NCI-H1092 treated with DMSO at 0.1 percent for 48 hours (cell line): ENCODE data around the gene AHDC1.
"Not testable (repeated sequence)": the region's sequence is repeated elsewhere in the genome, so short reads cannot be mapped to it uniquely, and the experiment has no call there.

Experiments
- DNase-seq: peaks from one replicate; lab custom pipeline; 2025; lab: John Stamatoyannopoulos, UW

AHDC1 gene

GRCh38 chr1:27552911-27553420 lies 51.0 kb downstream of the AHDC1 start:
- no peak for DNase-seq

- DNase-seq: no peak
These were observed 52.0 kb downstream of the AHDC1 start for GRCh38 chr1:27551953-27552312.

GRCh38 chr1:27551170-27551952 lies 52.6 kb downstream of the AHDC1 start:
- DNase-seq: no peak

GRCh38 chr1:27550510-27551169 lies 53.3 kb downstream of the AHDC1 start:
- DNase-seq: no peak

DNA sequence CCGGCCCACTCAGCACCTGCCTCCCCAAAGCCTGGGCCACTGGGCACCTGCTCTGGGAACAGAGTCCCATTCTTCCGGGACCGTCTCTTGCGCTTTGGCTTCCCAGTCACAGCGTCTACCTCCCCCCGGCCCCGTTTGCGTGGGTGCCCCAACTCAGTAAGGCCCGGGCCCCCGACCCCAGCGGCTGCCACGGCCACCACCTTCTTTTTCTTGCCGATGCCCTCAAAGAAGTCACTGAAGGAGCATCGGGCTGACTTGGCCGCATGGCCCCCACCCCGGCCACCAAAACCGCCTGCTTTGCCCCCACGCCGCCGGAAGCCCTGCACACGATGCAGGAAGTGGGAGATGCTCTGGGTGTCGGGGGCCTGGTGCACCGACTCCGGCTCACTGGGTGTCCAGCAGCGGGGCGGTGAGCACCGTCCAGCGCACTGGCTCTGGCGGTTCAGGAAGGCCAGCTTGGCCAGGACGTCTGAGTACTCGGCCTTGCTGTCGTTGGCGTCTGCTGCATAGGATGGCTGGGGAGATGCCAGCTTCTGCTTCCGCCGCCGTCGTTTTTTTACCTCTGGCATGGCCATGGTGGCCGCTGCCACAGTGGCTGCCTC lies 54.0 kb downstream of the AHDC1 start:
- no peak for DNase-seq

DNA sequence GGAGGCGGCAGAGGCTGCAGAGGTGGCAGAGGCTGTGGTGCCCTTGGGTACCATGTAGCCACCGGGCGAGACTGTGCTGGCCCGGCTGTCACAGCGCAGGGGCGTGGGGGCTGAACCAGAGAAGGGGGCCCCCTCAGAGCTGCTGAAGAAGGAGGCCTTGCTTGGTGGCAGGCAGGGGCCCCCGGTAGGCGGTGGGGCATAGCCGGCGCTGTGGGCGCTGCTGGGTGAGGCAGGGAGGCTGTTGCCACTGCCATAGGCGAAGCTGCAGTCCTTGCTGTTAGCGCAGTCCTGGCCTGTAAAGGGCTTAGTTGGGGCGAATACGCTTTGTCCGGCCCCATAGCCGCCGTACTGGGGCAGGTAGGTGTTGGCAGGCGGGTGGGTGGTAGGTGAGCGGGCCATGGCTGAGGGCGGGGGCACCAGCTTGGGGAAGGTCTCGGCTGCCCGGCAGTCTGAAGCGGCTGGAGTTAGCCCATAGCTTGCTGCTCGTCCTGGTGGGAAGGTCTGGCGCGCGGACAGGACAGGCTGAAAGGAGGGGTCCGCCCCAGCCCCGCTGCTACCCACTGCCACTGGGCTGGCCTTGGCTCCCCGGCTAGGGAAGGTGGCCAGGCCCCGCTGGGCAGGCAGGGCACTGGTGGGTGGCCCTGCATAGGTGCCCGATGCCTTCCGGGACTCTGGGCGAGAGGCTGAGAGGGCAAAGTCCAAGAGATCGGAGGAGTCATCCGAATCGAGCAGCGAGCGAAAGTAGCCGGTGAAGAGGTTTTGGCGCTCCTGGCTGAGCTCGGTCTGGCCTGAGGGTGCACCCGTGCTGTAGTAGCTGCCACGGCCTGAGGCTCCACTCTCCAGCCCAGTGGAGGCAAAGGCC lies 54.9 kb downstream of the AHDC1 start:
- DNase-seq: no peak

GRCh38 chr1:27548136-27548853 lies 55.6 kb downstream of the AHDC1 start:
- DNase-seq: no peak

GRCh38 chr1:27547220-27548116 lies 56.5 kb downstream of the AHDC1 start:
- no peak for DNase-seq

- no peak for DNase-seq
These were observed 58.1 kb downstream of the AHDC1 start for GRCh38 chr1:27545876-27546275.

DNA sequence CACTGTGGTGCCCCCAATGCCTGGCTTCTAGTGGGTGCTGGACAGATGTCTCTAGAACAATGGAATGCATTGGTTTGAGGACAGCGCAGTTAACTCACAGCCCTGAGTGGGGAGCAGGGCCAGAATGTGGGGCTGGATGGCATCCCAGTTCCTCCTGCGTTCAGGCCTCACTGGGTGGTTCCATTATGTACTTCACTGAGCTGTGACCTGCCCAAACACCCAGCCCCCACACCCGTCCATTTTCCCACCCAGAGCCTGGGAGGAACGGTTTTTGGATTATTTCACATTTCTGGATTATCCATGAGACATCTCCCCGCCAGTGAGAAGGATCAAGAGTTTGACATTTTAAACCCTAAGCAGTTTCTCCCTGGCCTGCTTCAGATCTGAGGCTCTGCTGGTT lies 58.7 kb downstream of the AHDC1 start:
- no peak for DNase-seq

DNA sequence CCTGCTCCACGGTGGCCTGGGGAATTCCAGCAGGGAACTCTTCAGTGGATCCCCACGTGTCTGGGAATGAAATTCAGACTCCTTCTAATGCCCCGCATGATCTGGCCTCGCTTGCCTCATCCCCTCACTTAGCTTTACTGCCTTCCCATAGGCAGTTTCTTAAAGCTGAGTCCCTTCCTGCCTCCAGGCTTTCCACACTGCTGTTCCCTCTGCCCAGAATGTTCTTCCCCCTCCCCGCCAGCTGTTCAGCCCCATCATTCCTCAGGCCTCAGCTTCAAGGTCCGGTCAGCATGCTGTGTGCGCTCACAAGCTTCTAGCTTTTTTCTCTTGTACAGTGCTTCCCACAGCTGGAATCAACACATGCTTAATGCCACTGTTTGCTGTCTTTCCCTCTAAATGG lies 59.1 kb downstream of the AHDC1 start:
- no peak for DNase-seq

- no peak for DNase-seq
These were observed 60.7 kb downstream of the AHDC1 start for GRCh38 chr1:27543284-27543683.

DNA sequence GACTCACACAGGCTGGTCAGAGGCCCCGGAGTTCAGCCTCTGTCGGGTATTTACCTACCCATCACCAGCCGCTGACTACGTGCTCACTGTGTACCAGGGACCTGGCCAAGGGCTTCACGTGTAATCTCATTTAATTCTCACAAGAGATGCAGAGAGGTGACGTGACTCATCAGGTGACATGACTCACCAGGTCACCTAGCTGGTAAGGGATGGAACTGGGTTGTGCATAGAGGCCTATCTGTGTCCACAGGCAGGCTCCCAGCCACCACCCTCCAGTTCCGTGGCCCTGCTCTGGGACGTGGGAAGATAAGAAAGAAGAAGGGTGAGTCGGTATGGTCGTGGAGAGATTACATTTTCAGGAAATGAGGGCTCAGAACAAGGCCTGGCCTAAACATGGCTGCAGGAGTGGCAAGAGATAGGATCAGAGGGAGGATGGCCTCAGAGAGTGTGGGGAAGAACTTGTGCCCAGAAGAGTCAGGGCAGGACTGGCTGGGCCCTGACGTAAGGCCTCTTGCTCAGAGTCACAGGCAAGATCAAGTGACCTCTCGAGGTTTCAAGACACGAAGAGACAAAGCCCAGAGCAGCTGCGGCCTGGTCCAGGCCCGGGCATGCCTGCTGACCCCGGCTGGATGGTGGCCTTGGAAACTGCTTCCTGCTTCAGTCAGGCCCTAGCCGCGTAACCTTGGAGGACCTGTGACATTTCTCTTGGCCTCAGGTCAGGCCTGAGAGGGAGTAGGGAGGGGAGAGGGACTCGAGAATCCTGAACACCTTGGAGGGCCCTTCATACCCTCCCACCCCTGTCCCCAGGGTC lies 61.3 kb downstream of the AHDC1 start:
- DNase-seq: no peak

- peak; percentile 41 for DNase-seq
These were observed 63.8 kb downstream of the AHDC1 start for GRCh38 chr1:27539901-27540861.

DNA sequence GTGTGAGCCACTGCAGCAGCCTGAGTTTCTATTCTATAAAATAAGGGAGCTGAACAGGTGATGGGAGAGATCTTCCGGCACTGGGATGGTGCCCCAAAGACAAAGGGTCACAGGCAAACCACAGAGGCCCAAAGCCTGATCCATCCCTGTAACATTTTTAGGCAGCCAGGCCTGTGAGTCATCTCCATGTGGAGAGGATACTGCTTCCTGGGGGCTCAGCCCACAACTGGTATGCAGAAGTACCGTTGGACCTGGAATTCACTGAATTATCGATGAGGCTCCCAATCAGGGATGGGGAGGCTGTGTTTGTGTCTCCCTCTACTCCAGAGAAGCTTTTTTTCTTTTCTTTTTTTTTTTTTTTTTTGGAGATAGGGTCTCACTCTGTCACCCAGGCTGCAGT lies 65.2 kb downstream of the AHDC1 start:
- no peak for DNase-seq

GRCh38 chr1:27538305-27538676 lies 65.7 kb downstream of the AHDC1 start:
- DNase-seq: not testable (repeated sequence)

- peak; percentile 94 for DNase-seq
These were observed 67.2 kb downstream of the AHDC1 start for GRCh38 chr1:27536767-27537166.

DNA sequence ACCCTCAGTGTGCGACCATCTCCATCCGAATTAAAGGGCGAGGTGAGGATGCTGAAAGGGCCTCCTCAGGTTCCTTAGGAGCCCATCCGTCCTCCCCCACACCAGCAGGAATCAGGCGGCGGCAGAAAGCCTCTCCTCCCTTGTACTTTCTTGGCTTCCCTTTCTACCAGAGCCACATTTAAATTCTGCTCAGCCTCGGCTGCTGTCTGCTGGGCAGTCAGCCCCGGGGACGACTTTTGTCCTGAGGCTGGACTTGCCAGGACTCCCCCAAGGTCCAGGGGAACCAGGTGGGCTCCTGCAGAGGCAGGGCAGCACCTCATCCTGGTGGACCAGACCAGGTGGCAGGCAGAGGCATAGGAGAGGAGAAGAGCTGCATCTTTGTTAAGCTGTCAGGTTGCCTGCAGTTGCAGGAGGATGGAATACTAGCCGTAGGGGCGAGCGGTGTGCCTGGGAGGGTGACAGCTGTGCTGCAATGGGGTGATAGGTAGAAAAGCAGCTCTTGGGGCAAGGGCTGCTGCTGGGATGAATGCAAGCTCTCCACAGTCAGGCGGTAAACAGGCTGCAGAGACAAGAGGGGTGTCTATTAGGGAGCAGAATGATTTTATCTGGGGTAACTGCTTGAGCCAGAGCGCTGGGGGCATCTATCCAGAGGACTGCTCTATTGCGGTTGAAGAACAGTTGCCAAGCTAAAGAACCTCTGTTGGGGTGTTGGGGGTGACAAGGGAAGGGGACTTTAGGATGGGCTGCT lies 67.8 kb downstream of the AHDC1 start:
- peak; percentile 65 for DNase-seq
